Midbrain (tissue), 1 donor: ENCODE results near the gene FTCD.
"Not testable (repeated sequence)": the region's sequence is repeated elsewhere in the genome, so short reads cannot be mapped to it uniquely, and the experiment has no call there.

ENCODE experiments used
- DNase-seq: peaks from one replicate; lab custom pipeline; 2025; lab: John Stamatoyannopoulos, UW

The FTCD gene

DNA sequence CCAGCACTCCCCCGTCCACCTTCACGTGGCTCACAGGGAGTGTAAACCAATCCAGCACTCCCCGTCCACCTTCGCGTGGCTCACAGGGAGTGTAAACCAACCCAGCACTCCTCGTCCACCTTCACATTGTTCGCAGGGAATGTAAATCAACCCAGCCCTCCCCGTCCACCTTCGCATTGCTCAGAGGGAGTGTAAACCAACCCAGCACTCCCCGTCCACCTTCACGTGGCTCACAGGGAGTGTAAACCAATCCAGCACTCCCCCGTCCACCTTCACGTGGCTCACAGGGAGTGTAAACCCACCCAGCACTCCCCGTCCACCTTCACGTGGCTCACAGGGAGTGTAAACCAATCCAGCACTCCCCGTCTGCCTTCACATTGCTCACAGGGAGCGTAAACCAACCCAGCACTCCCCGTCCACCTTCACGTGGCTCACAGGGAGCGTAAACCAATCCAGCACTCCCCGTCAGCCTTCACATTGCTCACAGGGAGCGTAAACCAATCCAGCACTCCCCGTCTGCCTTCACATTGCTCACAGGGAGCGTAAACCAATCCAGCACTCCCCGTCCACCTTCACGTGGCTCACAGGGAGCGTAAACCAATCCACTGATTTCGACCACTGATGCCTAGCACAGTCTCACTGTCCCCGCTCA lies 14.9 kb downstream of the FTCD start:
- not testable (repeated sequence) for DNase-seq

DNA sequence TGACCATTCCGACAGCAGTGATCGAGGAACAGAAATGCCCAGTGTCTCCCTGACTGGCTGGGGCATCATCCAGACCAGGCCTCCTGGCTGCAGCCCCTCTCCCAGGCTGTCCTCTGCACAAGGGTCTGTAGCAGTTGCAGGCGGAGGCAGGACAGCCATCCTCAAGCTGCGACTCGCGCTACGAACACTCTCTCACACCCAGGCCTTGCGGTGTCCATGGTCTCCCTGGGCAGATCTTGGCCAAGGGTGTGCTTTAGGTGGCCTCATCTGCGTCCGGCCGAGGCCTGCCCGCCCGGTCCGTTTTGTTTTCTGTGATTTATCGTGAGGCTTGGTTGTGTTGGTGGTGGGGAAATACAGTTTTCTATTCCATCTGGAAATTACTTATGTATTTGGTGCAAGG lies 15.7 kb downstream of the FTCD start:
- no peak for DNase-seq

DNA sequence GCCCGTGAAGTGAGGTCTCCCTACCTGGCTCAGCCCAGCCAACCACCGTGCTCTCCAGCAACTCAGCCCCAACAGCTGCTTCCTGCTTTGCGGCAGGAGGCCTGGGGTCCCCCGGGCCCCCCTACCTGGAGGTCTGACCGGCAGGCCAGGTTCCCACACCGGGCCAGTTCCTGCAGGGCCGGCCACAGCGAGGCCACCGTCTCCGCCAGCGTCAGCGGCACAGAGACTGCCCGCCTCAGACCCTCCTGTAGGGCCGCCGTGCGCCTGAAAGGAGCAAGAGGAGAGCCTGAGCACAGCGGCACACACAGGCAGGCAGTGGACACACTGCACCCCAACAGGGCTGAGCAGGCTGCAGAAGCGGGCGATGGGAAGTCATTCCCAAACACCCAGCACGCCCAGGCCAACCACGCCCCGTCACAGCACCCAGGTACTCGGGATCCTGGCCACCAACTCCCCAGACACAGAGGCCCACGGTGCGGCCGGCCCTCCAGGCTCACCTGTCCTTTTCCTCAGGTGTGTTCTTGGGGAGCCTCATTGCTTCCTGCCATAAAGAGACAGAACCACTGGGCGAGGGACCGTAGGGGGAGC lies 16.9 kb downstream of the FTCD start:
- no peak for DNase-seq

- no peak for DNase-seq
These were observed 17.5 kb downstream of the FTCD start for GRCh38 chr21:46137908-46138307.

- no peak for DNase-seq
These were observed 18.5 kb downstream of the FTCD start for GRCh38 chr21:46136739-46137349.

DNA sequence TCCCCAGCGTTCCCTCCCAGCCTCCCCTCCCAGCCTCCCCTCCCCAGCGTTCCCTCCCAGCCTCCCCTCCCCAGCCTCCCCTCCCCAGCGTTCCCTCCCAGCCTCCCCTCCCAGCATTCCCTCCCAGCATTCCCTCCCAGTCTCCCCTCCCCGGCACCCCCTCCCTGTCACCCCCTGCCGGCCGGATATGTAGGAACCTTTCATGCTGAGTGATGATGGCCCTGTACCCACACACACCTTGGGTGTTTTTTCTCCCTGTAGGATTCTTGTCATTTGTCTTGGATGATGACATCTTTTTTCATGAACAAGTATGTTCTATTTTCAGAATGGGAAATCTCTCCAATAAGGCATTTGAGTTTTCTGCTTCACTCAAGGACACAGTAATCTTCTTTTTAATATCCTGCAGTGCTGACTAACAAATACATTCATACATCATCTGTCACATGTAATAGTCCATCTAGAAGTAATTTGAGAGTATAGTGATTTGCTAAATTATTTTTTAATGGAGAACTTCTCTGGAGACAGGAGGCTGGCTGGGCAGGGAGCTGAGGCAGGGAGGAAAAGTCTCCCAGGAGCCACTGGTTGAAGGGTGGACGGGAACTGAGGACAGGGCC lies 19.5 kb downstream of the FTCD start:
- DNase-seq, result no peak

DNA sequence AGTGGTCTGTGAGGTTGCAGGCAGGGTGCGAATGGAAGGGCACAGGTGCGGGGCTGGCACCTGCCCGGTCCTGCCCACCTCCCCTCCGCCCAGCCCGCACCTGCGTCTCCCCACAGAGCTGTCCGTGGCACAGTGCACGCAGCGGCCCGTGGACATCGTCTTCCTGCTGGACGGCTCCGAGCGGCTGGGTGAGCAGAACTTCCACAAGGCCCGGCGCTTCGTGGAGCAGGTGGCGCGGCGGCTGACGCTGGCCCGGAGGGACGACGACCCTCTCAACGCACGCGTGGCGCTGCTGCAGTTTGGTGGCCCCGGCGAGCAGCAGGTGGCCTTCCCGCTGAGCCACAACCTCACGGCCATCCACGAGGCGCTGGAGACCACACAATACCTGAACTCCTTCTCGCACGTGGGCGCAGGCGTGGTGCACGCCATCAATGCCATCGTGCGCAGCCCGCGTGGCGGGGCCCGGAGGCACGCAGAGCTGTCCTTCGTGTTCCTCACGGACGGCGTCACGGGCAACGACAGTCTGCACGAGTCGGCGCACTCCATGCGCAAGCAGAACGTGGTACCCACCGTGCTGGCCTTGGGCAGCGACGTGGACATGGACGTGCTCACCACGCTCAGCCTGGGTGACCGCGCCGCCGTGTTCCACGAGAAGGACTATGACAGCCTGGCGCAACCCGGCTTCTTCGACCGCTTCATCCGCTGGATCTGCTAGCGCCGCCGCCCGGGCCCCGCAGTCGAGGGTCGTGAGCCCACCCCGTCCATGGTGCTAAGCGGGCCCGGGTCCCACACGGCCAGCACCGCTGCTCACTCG lies 23.3 kb downstream of the FTCD start:
- no peak for DNase-seq

GRCh38 chr21:46131588-46131837 lies 23.9 kb downstream of the FTCD start:
- DNase-seq, result no peak

DNA sequence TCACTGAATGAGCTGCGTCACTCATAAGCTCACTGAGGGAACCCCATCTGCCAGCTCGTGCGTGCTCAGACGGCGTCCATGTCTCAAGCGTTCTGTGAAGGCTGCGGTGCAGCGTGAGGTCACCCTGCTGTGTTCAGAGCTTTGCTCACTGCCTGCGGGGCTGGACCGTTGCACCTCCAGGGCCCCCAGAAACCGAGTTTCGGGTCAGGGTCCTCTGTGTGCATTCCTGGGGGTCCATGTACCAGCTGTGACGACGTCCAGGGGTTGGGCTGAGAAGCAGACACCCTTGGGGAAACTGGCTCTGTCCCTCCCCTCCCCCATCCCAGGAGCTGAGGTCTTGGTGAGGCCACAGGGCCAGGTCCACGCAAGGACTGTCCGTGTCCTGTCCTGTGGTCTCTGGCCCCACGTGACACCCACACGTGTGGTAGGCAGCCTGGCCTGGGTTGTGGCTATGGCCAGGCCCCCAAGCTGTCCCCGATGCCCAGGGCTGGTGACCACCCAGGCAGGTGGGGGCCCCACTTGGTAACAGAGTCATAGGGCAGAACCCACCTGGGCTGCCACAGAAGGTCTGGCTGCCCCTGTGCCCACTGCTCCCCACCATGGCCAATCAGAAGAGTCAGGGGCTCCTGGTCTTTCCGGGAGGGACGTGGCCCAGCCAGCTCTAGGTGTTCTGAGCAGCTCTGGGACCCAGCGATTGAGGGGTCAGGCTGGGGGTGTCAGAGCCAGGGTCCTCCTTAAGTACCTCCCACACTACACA lies 24.4 kb downstream of the FTCD start:
- DNase-seq, result no peak

DNA sequence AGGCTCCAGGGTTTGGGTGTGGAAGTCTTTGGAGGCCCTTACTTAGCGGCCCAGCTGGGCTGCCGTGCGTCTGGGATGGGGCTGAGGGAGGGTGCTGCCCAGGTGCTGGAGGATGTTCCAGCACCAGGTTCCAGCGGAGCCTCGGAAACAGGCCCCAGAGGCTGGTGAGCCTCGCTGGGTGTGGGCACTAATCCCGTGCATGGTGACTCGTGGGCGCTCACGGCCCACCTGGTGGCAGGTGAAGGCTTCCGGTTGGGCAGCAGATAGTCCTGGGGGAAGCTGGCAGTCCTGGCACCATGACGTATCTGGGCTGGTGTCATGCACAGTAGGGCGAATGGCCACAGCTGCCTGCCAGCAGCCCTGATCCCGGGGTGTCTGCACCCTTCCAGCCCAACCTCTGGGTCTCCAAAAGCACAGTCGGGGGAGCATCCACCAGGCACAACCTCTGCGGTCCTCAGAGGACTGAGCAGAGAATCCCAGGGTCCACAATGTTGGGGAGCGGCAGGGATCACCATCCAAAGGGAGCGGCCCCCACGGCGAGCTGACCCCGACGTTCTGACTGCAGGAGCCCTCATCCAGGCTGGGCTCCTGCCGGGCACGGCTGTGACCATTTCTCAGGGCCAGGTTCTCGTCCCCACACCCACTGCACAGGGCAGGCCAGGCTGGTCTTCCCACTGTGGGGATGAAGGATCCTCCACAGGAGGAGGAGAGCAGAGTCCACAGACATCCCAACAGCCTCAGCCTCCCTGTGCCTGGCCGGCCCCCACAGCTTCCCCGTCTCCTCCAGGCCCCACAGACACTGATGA lies 25.3 kb downstream of the FTCD start:
- DNase-seq, result no peak

DNA sequence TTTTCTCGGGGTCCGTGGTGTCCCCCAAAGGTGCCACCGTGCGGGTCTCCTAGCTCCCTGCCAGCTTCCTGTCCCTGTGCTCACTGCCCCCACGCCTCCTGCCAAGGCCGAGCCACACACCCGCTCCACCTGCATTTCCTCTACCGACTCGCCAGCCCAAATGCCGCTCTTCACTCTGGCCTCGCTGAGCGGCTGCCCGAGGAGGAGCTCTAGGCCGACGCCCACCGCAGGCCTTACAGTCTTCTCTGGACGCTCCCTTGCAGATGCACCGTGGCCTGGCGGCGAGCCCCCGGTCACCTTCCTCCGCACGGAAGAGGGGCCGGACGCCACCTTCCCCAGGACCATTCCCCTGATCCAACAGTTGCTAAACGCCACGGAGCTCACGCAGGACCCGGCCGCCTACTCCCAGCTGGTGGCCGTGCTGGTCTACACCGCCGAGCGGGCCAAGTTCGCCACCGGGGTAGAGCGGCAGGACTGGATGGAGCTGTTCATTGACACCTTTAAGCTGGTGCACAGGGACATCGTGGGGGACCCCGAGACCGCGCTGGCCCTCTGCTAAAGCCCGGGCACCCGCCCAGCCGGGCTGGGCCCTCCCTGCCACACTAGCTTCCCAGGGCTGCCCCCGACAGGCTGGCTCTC lies 26.3 kb downstream of the FTCD start:
- no peak for DNase-seq

- no peak for DNase-seq
These were observed 27.1 kb downstream of the FTCD start for GRCh38 chr21:46128106-46128932.

- no peak for DNase-seq
These were observed 27.9 kb downstream of the FTCD start for GRCh38 chr21:46127239-46128105.

GRCh38 chr21:46126309-46127238 lies 28.8 kb downstream of the FTCD start:
- DNase-seq, result no peak

DNA sequence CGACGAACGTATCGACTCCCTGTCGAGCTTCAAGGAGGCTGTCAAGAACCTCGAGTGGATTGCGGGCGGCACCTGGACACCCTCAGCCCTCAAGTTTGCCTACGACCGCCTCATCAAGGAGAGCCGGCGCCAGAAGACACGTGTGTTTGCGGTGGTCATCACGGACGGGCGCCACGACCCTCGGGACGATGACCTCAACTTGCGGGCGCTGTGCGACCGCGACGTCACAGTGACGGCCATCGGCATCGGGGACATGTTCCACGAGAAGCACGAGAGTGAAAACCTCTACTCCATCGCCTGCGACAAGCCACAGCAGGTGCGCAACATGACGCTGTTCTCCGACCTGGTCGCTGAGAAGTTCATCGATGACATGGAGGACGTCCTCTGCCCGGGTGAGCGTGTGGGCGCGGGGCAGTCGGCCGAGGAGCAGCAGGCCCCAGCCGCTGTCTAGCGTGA lies 29.5 kb downstream of the FTCD start:
- DNase-seq, result no peak

GRCh38 chr21:46124926-46125845 lies 30.2 kb downstream of the FTCD start:
- DNase-seq, result no peak
